Astrocyte of the spinal cord (primary cell): ENCODE measurements around the gene C6orf47.

ENCODE experiments used
- DNase-seq: peaks from one replicate; pipeline ENCODE4 v3.0.0; 2011; ENCODE audit warnings: low read depth, low spot score
- H3K4me3 ChIP-seq: 2 replicates; pipeline ENCODE4 v1.5.1; 2011; ENCODE audit warnings: low read depth, mild to moderate bottlenecking, low read length, moderate library complexity
- CTCF ChIP-seq: IDR thresholded peaks from 2 replicates; pipeline ENCODE4 v1.5.1; 2012; ENCODE audit warnings: low read depth, mild to moderate bottlenecking, low read length, inconsistent platforms
- in situ Hi-C: cut with HindIII; loops from 2 replicates; pipeline ENCODE4 v1.10.0; 2017; ENCODE audit warnings: low sequenced_read_pairs

Gene C6orf47

GRCh38 chr6:31654574-31655348 lies 5.8 kb downstream of the C6orf47 start:
- TF ChIP-seq CTCF, result no peak
- in situ Hi-C loops, result no loop called here
- no peak for DNase-seq
- H3K4me3 ChIP-seq, result no peak overlapping the region

GRCh38 chr6:31652925-31653724 lies 7.5 kb downstream of the C6orf47 start:
- in situ Hi-C loops, result no loop called here
- no peak for TF ChIP-seq CTCF
- DNase-seq, result no peak
- H3K4me3 ChIP-seq, result peak overlapping the region; percentile 93

- H3K4me3 ChIP-seq, result peak overlapping the region; percentile 93
- TF ChIP-seq CTCF, result no peak
- in situ Hi-C loops, result no loop called here
- no peak for DNase-seq
Observed at GRCh38 chr6:31651602-31652191, 8.9 kb downstream of the C6orf47 start.

GRCh38 chr6:31645325-31645724 lies 15.3 kb downstream of the C6orf47 start:
- no peak overlapping the region for H3K4me3 ChIP-seq
- in situ Hi-C loops, result no loop called here
- no peak for DNase-seq
- TF ChIP-seq CTCF, result no peak

GRCh38 chr6:31643818-31644454 lies 16.6 kb downstream of the C6orf47 start:
- TF ChIP-seq CTCF, result no peak
- in situ Hi-C loops, result no loop called here
- H3K4me3 ChIP-seq, result no peak overlapping the region
- DNase-seq, result no peak
